ENCODE measurements around the gene SORCS2.

DNA sequence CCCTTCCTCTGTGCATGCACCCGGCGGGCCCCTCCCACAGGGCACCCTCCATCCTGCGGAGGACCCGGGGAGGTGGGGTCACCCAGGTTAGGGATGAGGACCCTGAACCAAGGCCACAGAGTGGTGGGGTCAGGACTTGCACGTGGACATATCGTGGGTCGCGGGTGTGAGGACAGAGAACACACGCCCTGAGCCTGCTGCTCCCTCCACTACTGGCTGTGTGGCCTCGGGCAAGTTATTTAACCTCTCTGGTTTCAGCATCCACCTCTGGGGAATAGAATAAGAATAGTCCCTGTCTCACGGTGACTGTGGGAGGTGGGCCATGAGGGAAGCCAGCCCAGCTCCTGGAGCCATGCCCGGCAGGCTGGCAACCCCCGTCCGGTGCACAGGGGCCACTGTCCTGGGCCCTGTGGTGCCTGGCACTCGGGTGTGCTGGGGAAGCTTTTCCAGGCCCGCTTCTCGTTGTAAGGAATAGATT lies 237.3 kb downstream of the SORCS2 start:
- TF ChIP-seq, protein P1, sequence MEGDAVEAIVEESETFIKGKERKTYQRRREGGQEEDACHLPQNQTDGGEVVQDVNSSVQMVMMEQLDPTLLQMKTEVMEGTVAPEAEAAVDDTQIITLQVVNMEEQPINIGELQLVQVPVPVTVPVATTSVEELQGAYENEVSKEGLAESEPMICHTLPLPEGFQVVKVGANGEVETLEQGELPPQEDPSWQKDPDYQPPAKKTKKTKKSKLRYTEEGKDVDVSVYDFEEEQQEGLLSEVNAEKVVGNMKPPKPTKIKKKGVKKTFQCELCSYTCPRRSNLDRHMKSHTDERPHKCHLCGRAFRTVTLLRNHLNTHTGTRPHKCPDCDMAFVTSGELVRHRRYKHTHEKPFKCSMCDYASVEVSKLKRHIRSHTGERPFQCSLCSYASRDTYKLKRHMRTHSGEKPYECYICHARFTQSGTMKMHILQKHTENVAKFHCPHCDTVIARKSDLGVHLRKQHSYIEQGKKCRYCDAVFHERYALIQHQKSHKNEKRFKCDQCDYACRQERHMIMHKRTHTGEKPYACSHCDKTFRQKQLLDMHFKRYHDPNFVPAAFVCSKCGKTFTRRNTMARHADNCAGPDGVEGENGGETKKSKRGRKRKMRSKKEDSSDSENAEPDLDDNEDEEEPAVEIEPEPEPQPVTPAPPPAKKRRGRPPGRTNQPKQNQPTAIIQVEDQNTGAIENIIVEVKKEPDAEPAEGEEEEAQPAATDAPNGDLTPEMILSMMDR (IDR thresholded peaks at IDR 0.05) = no peak
- TF ChIP-seq POLR2A (IDR thresholded peaks at IDR 0.05) = no peak

Data from uterus (tissue), 2 donors.